ENCODE data around the gene EXOSC1. TPM values are rescaled to one million over a fixed set of nuclear protein-coding genes. Genes with fewer than 3 reads are reported as not detected.

EXOSC1 gene
- polyA plus RNA-seq, 3 donors: 34.7 to 60.6 (median 55.8) TPM

DNA sequence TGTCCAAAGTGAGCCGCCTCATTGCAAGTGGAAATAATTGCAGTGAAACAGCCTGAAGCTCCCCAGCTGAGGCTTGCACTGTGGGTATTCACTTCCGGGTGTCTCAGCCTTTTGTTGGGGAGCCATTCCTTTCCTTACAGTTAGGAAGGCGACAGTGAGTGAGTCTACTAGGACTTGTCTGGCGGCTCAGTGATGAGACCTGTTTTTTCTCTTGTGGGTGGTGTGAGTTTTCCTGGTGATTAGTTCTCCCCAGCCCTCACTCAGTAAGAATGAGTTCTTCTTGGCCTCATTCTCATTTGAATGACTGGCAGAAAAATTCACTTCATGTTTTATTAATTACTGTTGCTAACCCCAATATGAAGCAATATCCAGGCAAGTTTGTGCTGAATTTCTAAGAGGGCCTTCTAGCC lies 17.2 kb downstream of the EXOSC1 start:
- Mint-ChIP-seq H3K27ac (peak overlapping the region; percentile 94 to 97 (median 95)), H3K9me3 (no peaks in the 10 kb centered on the region), H3K4me1 (peaks cover 41% of the 10 kb centered on the region), H3K27me3 (ENCODE audit: low read depth in 3 of 3) (no peaks in the 10 kb centered on the region), H3K4me3 (peak overlapping the region; percentile 68 to 78), H3K36me3 (peaks cover 38 to 47% of the 10 kb centered on the region in 2 donors)
- Histone ChIP-seq H3K27ac (ENCODE audit: low read depth in 1 of 2, low read length in 2 of 2) (peak overlapping the region; percentile 64 to 92), H3K27me3 (ENCODE audit: control insufficient read depth in 2 of 2, insufficient read depth in 2 of 2, low read length in 2 of 2) (no peaks in the 10 kb centered on the region), H3K36me3 (replicated peaks in 1 of 2; ENCODE audit: control insufficient read depth in 1 of 2, insufficient read depth in 2 of 2, low read length in 2 of 2) (peaks cover 29 to 37% of the 10 kb centered on the region in 2 donors), H3K4me3 (replicated peaks in 1 of 3; ENCODE audit: low read depth in 2 of 3, low read length in 3 of 3) (peak overlapping the region in 2 of 3 experiments; percentile 14 to 96), H3K9me3 (replicated peaks in 1 of 2; ENCODE audit: control insufficient read depth in 1 of 2, insufficient read depth in 1 of 2, low read length in 2 of 2) (no peaks in the 10 kb centered on the region), H3K4me2 (replicated peaks; ENCODE audit: extremely low read depth, low read length, poor library complexity, severe bottlenecking) (peak overlapping the region; percentile 86), H3K79me2 (ENCODE audit: insufficient read depth, low read length) (peaks cover 70% of the 10 kb centered on the region), H4K20me1 (ENCODE audit: insufficient read depth, low read length) (peaks cover 46% of the 10 kb centered on the region), H2AFZ (ENCODE audit: insufficient read depth, low read depth, low read length, poor library complexity, severe bottlenecking) (peak overlapping the region; percentile 50), H3K9ac (ENCODE audit: insufficient read depth, low read length, poor library complexity, severe bottlenecking) (peak overlapping the region; percentile 43), H3K4me1 (ENCODE audit: control insufficient read depth in 1 of 2, insufficient read depth in 2 of 2, low read length in 2 of 2) (peaks cover 51 to 57% of the 10 kb centered on the region in 2 donors)
- peak in 2 of 3 donors; percentile 45 to 48 for DNase-seq
- WGBS (ENCODE audit: insufficient coverage): 17% methylated on average over 1 of the region's 4 CpGs
- TF ChIP-seq, protein P1, sequence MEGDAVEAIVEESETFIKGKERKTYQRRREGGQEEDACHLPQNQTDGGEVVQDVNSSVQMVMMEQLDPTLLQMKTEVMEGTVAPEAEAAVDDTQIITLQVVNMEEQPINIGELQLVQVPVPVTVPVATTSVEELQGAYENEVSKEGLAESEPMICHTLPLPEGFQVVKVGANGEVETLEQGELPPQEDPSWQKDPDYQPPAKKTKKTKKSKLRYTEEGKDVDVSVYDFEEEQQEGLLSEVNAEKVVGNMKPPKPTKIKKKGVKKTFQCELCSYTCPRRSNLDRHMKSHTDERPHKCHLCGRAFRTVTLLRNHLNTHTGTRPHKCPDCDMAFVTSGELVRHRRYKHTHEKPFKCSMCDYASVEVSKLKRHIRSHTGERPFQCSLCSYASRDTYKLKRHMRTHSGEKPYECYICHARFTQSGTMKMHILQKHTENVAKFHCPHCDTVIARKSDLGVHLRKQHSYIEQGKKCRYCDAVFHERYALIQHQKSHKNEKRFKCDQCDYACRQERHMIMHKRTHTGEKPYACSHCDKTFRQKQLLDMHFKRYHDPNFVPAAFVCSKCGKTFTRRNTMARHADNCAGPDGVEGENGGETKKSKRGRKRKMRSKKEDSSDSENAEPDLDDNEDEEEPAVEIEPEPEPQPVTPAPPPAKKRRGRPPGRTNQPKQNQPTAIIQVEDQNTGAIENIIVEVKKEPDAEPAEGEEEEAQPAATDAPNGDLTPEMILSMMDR (IDR thresholded peaks at IDR 0.05): no peak
- intact Hi-C loops (cut with micrococcal nuclease): loop anchor here in 1 of 2 donors (2.0 to 5.0 kb wide), 2 partner anchors 14 to 96 kb away; partner anchors contain the start of gene FRAT2

DNA sequence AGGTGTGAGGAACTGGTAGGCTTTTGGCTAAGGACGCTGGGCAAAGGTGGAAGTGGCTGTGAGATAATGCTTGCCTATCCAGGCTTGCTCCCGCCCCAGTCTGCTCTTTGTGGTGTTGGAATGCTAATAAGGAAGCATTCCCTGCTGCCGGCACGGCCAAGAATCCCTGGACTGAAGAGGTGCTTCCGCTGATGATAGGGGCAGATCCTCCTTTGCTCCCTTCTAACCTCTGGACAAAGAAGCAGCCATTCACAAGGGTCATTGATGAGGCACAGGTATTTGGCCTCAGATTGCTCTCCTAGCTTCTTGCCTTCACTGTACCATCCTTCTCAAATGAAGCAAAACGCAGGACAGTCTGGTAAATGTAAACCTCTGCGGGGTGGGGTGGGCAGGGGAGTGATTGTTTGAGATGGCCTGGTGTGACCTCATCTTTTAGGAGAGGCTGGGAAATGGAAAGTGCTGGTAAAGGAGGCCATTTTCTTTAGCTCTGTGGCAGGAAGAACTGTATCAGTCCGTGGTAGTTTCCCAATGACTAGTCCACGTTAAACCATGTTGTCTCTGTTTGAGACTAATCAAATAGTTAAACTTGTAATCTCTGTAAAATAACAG lies 18.1 kb downstream of the EXOSC1 start:
- Histone ChIP-seq H3K4me2 (replicated peaks; ENCODE audit: extremely low read depth, low read length, poor library complexity, severe bottlenecking) (peak overlapping the region; percentile 86), H4K20me1 (ENCODE audit: insufficient read depth, low read length) (peaks cover 43% of the 10 kb centered on the region), H3K4me3 (replicated peaks in 1 of 3; ENCODE audit: low read depth in 2 of 3, low read length in 3 of 3) (peak overlapping the region; percentile 80 to 96 (median 82)), H3K9ac (ENCODE audit: insufficient read depth, low read length, poor library complexity, severe bottlenecking) (peak overlapping the region; percentile 81), H3K9me3 (replicated peaks in 1 of 2; ENCODE audit: control insufficient read depth in 1 of 2, insufficient read depth in 1 of 2, low read length in 2 of 2) (no peaks in the 10 kb centered on the region), H3K27ac (ENCODE audit: low read depth in 1 of 2, low read length in 2 of 2) (peak overlapping the region; percentile 75 to 92), H2AFZ (ENCODE audit: insufficient read depth, low read depth, low read length, poor library complexity, severe bottlenecking) (no peak overlapping the region), H3K27me3 (ENCODE audit: control insufficient read depth in 2 of 2, insufficient read depth in 2 of 2, low read length in 2 of 2) (no peaks in the 10 kb centered on the region), H3K4me1 (ENCODE audit: control insufficient read depth in 1 of 2, insufficient read depth in 2 of 2, low read length in 2 of 2) (peaks cover 60 to 65% of the 10 kb centered on the region in 2 donors), H3K36me3 (replicated peaks in 1 of 2; ENCODE audit: control insufficient read depth in 1 of 2, insufficient read depth in 2 of 2, low read length in 2 of 2) (peaks cover 26 to 31% of the 10 kb centered on the region in 2 donors), H3K79me2 (ENCODE audit: insufficient read depth, low read length) (peaks cover 70% of the 10 kb centered on the region)
- TF ChIP-seq, protein P1 (IDR thresholded peaks at IDR 0.05): no peak
- WGBS (ENCODE audit: insufficient coverage): 68% methylated on average over 6 of the region's 9 CpGs
- intact Hi-C loops (cut with micrococcal nuclease): loop anchor here in 1 of 2 donors (2.0 to 5.0 kb wide), 2 partner anchors 15 to 95 kb away; partner anchors contain the start of gene FRAT2
- Mint-ChIP-seq H3K36me3 (peaks cover 33 to 42% of the 10 kb centered on the region in 2 donors), H3K27me3 (ENCODE audit: low read depth in 3 of 3) (no peaks in the 10 kb centered on the region), H3K27ac (peak overlapping the region; percentile 77 to 95 (median 89)), H3K4me1 (peaks cover 49% of the 10 kb centered on the region), H3K4me3 (peak overlapping the region; percentile 85 to 90), H3K9me3 (peaks cover 0 to 3% (median 0%) of the 10 kb centered on the region in 7 donors)
- peak in 1 of 3 donors; percentile 52 for DNase-seq

Measured in CD14-positive monocyte (primary cell).